ENCODE results near the gene ELF5. TPM values are rescaled to one million over a fixed set of nuclear protein-coding genes. Genes with fewer than 3 reads are reported as not detected.

Gene ELF5
- total RNA-seq, 4 donors from 2014 or later, result 1.1 TPM; not detected in 3

DNA sequence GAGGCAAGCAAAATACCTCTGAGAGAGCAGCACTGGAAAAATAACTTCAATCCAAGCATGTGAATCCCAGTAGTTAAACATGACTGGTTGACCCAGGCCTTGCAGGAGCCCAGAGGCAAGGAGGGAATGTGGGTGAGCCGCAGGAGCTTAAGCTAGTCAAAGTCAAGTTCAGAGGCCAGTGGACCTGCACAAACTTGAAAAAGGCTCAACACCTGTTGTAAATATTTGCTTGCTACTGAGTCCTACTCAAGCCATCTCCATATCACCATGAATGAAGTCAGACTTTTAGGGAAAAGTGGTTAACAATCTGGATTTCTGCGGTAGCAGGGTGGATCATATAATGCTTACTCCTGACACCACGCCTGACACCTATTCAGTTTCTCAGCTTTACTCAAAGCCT lies 79.7 kb downstream of the ELF5 start:
- H3K4me3 ChIP-seq, result no peak overlapping the region
- no peak overlapping the region for H3K27ac ChIP-seq
- TF ChIP-seq, protein P1, sequence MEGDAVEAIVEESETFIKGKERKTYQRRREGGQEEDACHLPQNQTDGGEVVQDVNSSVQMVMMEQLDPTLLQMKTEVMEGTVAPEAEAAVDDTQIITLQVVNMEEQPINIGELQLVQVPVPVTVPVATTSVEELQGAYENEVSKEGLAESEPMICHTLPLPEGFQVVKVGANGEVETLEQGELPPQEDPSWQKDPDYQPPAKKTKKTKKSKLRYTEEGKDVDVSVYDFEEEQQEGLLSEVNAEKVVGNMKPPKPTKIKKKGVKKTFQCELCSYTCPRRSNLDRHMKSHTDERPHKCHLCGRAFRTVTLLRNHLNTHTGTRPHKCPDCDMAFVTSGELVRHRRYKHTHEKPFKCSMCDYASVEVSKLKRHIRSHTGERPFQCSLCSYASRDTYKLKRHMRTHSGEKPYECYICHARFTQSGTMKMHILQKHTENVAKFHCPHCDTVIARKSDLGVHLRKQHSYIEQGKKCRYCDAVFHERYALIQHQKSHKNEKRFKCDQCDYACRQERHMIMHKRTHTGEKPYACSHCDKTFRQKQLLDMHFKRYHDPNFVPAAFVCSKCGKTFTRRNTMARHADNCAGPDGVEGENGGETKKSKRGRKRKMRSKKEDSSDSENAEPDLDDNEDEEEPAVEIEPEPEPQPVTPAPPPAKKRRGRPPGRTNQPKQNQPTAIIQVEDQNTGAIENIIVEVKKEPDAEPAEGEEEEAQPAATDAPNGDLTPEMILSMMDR (IDR thresholded peaks at IDR 0.05), result no peak
- TF ChIP-seq POLR2AphosphoS5 (IDR thresholded peaks at IDR 0.05) (no peak), POLR2A (IDR thresholded peaks at IDR 0.05) (no peak), EP300 (IDR thresholded peaks at IDR 0.05) (no peak)
- 66 to 94% methylated on average over 2 of the region's 3 CpGs for WGBS, 2 donors (ENCODE audit: low coverage in 1 of 2)
- H3K27me3 ChIP-seq, result no peaks in the 10 kb centered on the region
- H3K4me1 ChIP-seq, result peaks cover 0 to 9% (median 3%) of the 10 kb centered on the region in 3 donors
- H3K9me3 ChIP-seq, result no peaks in the 10 kb centered on the region
- H3K36me3 ChIP-seq, result no peaks in the 10 kb centered on the region
- ATAC-seq, result no peak

DNA sequence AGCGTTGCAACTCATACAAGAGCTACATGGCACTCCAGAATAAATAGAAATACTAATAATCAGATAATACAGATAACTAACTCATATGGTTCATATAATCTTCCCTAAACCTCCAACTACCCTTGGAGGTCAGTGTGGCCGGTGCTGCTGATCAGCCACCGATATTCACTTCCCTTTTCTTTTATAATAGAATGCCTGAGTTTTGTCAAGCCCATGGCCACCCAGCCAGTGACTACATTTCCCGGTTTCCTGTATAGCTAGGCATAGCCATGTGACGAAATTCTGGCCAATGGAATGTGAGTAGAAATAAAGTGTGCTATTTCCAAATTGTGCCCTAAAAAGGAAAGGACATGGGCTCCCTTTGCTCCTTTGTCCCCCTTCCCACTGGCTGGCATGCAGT lies 80.8 kb downstream of the ELF5 start:
- 66 to 82% methylated on average over 4 to 5 of the region's 5 CpGs for WGBS, 2 donors (ENCODE audit: low coverage in 1 of 2)
- H3K4me1 ChIP-seq, result peaks cover 0 to 5% (median under 1%) of the 10 kb centered on the region in 3 donors
- no peak overlapping the region for H3K4me3 ChIP-seq
- TF ChIP-seq, protein P1 (IDR thresholded peaks at IDR 0.05), result no peak
- TF ChIP-seq EP300 (IDR thresholded peaks at IDR 0.05), result no peak
- H3K9me3 ChIP-seq, result no peaks in the 10 kb centered on the region
- no peak for ATAC-seq
- no peaks in the 10 kb centered on the region for H3K27me3 ChIP-seq
- no peaks in the 10 kb centered on the region for H3K36me3 ChIP-seq
- no peak overlapping the region for H3K27ac ChIP-seq

DNA sequence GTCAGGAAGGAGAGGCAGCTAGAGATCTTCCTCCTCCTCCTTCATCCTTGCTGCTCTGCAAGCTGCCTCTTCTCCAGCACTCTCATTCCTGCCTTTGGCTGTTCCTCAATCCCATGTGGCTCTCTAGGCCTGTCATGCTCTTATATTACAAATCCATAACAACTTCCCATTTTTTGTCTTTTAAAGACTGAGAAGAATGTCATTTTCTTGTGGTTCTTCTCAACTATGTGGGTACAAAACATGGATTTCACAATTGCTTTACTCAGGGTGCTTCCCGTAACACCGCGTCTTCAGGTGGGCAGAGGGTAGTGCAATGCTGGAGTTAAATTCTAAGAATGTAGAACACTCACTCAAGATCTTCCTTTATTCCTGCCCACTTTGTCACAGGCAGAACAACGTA lies 81.6 kb downstream of the ELF5 start:
- no peaks in the 10 kb centered on the region for H3K36me3 ChIP-seq
- TF ChIP-seq EP300 (IDR thresholded peaks at IDR 0.05), result no peak
- TF ChIP-seq POLR2A (IDR thresholded peaks at IDR 0.05), result no peak
- no peak for TF ChIP-seq POLR2AphosphoS5 (IDR thresholded peaks at IDR 0.05)
- TF ChIP-seq, protein P1 (IDR thresholded peaks at IDR 0.05), result no peak
- H3K4me1 ChIP-seq, result no peaks in the 10 kb centered on the region
- H3K4me3 ChIP-seq, result no peak overlapping the region
- no peak overlapping the region for H3K27ac ChIP-seq
- 71% methylated on average over 4 of the region's 4 CpGs; no CpG with 5 or more reads in 1 of the 2 donors for WGBS, 2 donors (ENCODE audit: low coverage in 1 of 2)
- H3K9me3 ChIP-seq, result no peaks in the 10 kb centered on the region
- no peak for ATAC-seq
- no peaks in the 10 kb centered on the region for H3K27me3 ChIP-seq

Other genes with a start within 250 kb of the ELF5 start
- gene ABTB2, start 155.8 kb downstream of the ELF5 start, total RNA-seq, result 10 to 100 TPM in 1 of 4 donors, 1 to 10 TPM in 3; 4.1 to 11.0 (median 7.5) TPM
- gene CAT, start 74.9 kb downstream of the ELF5 start, total RNA-seq, result 100 to 1,000 TPM in 3 of 4 donors, 10 to 100 TPM in 1; 81.0 to 213 (median 125) TPM
- 10 to 100 TPM in 1 of 4 donors, 1 to 10 TPM in 1, under 1 TPM in 2; 0.13 to 30.0 (median 1.0) TPM for gene EHF, start 107.3 kb upstream of the ELF5 start, total RNA-seq